GM21360 (cell line): Measurements from ENCODE around the gene KIAA0930.
"Not testable (repeated sequence)": the region's sequence is repeated elsewhere in the genome, so short reads cannot be mapped to it uniquely, and the experiment has no call there.

Experiments
- ATAC-seq: cut with Tn5 transposase; IDR thresholded peaks from one replicate; pipeline ENCODE4 v1.9.1; 2021; ENCODE audit warnings: mild to moderate bottlenecking, moderate library complexity; ENCODE audit not compliant: unreplicated experiment

Gene KIAA0930

DNA sequence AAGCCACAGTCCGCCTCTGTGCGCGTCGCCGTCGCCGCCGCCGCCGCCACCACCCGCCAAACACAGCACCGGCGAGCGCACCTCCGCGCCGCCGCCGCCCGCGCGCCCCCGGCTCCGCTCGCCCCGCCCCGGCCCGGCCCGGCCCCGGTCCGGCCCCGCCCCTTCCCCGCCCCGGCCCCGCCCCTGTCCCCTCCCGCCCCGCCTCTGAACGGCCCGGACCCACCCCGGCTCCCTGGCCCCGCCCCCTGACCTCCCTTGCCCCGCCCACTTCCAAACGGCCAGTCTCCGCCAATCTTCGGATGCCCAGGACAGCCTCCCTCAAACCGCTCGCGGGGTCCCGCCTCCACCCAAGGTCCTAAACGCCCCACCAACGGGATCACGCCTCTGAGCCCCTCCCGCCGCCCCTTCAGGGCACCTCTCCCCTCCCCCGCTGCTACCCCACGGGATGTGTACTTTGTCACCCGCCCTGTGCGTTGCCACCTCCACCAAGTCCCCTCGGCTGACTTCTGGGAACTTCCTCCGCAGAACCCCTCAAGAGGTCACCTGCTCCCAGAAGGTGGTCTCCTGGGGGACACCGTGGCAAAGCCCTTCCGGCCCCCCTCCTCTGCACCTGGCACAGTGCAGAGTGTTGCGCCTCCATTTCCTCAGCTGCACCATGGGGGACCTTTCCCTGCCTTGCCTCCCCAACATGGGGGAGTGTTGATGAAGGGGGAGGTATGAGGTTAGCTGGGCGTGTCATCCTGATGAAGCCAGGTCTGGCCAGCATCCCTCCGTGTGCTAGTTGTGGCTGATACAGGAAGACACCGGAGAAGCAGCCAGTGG, at the start of gene KIAA0930:
Gene KIAA0930 (minus strand): TSS at position 85 of the 822 bp plus-strand sequence. CDS start 191 bp downstream, outside the sequence.
- ATAC-seq = no peak

DNA sequence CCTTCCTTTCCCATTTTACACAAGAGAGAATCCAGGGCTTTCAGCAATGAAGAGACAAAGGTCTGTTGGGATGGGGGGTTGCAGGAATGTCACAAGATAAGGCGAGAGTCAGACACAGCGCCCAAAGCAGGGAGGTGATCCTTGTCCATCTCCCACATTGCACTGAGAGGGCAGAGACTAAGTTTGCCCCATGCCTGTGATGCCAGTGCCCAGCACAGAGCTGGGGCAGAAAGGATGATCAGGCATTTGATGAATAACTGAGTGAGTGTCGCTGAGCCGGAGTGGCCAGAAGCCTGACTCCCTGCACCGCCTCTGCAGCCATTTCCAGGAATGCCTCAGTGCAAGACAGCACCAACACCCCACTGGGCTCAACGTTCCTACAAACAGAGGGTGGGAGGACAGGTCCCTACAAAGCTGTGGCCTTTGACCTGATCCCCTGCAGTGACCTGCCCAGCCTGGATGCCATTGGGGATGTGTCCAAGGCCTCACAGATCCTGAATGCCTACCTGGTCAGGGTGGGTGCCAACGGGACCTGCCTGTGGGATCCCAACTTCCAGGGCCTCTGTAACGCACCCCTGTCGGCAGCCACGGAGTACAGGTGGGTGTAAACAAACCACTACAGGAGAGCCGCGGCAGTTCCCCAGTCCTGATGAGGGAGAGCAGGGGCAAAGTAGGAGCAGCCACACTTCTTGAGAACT, 46.3 kb upstream of the KIAA0930 start:
- no peak for ATAC-seq

DNA sequence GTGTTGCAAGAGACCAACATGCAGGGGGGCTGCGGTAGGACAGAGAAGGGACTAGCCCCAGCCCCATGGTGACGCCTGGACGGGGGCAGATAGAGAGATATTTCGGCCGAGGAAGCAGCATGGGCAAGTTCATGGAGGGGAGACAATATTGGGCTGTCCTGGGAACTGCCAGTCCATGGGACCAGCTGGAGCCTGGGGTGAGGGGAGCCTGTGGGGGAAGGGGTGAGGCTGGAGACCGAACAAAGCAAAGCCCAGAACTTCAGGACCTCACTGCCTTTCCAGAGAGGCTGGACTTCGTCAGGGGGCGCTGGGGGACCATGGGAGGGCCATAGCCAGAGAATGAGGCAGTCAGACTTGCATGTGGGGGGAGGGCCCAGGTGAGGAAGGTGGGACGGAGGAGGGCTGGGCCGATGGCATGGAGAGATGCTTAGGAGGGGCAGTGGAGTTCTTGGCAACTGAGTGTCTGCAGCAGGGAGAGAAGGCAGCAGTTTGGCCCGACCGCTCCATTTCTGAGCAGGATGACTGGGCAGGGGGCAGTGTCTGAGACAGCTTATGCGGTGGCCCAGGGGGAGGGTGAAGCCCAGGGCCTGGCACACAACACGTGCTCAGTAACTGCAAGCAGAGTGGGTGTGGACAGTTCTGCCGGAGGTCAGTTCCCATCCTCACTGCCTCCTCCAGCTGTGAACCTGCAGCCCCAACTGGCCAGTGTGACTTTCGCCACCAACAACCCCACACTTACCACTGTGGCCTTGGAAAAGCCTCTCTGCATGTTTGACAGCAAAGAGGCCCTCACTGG, 44.8 kb upstream of the KIAA0930 start:
- ATAC-seq = no peak

DNA sequence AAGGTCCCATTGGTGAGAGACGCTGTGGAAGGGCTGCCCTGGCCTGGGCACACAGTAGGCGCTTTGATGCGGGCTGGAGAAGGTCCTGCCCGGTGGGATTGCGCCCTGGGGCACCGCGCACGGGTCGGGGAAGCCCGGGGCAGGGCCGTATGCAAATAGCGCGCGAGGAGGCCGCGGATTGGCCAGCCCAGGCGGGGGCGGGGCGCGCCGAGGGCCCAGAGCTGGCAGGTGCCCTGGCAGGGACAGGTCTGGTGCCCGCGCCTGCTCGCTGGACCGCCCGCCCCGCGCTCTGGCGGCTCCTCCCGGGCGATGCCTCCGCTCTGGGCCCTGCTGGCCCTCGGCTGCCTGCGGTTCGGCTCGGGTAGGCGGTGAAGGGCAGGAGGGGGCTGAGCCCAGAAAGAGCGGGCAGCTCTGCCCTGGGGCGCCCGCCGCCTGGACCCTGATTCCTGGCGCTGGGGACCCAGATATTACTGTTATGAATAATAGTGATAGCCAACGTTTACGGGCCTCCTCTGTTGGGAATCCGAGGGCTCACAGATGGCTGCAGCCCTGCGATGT, 44.1 kb upstream of the KIAA0930 start, which contains the start of gene UPK3A:
Gene UPK3A (plus strand): TSS at position 245 of the 558 bp plus-strand sequence. CDS start 65 bp downstream, at position 310.
- no peak for ATAC-seq

DNA sequence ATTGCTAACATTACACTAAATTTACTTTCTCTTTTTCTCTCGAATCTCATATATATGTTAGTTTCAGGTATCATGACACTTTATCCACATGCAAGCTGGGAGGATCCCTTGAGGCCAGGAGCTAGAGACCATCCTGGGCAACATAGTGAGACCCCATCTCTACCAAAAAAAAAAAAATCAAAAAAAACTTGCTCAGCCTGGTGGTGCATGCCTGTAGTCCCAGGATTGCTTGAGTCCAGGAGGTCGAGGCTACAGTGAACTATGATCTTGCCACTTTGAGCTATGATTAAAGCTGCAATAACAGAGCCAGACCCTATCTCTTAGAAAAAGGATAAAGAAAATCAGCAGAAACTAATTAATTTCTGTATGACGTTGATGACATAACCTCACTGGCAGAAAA, 40.3 kb upstream of the KIAA0930 start:
- no peak for ATAC-seq

DNA sequence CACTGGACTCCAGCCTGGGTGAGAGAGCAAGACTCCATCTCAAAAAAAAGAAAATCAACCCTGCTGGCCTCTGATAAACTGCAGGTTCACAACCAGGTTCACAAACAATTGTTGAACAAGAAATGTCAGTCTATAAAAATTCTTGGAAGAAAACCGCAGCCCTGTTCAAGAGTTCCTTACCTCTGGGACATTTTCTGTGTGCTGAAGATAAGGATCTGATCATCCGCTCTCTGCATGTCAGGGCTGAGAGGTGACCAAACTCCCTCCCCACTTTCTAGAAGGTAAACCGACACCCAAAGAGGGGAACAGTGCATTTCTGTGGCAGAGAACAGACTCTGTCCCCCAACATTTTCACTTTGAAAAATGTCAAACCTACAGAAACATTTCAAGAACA, 39.9 kb upstream of the KIAA0930 start:
- no peak for ATAC-seq

DNA sequence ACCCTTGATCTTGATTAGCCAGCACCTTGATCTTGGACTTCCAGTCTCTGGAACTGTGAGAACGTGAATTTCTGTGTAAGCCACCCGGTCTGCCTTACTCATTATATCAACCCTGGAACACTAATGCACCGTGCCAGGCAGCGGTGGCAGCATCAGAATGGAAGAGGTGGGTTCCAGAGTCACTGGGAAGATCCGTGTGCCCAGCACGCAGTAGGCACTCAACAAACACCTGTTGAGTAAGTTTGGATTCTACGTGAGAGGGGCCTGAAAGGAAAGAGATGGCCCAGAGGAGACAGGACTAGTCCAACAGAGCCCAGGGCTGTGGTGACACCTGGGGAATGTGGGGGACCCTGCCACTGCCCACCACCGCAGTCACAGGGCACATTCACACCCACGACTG, 37.4 kb upstream of the KIAA0930 start:
- ATAC-seq = no peak

DNA sequence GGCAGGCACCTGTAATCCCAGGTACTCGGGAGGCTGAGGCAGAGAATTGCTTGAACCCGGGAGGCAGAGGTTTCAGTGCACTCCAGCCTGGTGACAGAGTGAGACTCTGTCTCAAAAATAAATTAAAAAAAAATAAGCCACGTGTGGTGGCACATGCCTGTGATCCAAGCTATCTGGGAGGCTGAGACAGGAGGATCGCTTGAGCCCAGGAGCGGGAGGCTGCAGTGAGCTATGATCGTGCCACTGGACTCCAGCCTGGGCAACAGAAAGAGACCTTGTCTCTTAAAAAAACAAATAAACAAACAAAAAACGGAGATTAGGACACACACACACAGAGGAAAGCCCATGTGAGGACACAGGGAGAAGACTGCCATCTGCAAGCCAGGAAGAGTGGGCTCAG, 37.0 kb upstream of the KIAA0930 start:
- ATAC-seq = not testable (repeated sequence)

DNA sequence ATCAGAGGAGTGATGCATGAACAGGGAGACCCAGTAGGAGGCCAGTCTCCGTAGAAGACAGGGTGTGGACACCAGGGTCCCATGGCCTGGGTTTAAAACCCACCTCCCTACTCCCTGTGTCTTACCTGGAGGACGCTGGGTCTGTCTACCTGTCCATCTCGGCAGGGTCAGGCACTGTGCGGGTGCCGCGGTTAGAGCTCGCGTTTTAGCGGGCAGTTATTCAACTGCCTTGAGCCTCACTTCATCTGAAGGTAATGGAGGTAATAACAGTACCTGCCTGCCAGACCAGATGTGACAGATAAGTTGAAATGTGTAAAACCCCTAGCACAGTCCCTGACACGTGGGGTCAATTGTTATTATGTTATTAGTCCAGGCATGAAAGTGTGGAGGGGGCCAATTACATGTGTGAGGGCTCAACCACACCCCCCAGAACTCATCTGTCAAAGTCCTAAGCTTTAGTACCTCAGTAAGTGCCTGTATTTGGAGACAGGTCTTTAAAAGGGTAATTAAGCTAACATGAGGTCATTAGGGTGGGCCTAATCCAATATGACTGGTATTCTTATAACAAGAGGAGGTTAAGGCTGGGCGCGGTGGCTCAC, 35.9 kb upstream of the KIAA0930 start:
- ATAC-seq = no peak

DNA sequence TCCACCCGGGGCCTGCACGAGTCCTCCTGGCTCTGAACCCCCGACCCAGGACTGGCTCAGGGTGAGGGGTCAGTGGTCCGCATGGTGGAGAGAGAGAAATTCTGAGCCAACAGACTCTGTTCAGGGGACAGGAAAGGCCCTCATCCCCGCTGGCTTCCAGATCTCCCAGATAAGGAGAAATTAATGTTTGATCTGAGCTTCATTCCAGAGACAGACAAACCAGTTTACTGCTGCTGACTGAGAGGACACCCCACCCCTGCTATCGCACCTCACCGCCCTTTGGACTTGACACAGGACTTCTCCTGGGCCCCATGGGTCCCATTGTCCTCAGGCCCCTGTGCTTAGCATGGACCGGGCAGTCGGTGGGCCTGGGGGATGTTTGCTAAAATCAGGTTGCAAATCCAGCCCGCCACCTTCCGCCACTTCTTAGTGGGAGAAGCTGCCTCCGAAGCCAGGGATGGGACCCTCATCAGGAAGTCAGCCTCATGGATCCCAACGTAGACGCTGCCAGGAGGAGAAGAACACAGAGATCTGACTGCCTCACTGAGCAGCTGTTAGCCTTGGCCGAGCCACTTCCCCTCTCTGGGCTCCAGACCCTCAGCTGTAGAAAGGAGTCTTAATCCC, 32.9 kb upstream of the KIAA0930 start:
- no peak for ATAC-seq

DNA sequence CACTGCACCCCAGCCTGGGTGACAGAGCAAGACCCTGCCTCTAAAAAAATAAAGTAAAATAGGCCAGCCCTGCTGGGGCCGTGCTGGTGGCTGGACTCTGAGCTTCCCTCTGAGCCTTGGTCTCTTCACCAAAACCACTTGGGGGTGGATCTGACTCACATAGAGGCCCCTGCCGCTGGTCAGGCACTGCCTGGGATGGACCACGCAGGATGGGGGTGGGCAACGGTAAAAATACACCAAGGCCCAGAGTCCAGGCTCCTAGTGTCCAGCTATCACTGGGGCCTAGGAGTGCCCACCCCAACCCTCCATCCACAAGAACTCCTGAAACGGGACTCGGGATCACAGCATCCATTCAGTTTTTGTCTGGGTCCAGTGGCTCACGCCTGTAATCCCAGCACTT, 31.8 kb upstream of the KIAA0930 start:
- no peak for ATAC-seq

DNA sequence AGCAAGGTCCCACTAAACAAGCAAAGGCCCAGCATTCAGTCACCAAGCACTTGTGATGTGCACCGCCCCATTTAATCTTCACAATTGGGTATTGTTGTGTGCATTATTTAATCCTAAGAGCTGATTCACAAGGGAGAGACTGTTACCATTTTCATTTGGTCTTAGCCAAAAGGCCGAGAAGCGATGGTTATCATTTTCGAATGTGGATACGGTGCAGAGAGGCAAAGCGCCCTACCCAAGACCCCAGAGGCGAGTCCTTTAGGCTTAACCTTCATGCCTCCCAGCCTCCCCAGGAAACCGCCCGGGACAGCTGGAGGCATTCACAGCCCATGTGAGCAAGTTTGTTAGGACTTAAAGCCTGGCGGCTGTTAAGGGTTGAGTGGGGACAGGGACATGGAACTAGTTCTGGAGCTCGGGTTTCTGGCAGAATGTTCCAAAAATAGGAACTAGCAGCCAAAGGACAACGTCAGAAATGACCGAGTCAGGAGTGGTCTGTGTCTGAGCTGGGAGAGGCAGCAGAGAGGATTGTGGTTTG, 31.0 kb upstream of the KIAA0930 start:
- no peak for ATAC-seq

DNA sequence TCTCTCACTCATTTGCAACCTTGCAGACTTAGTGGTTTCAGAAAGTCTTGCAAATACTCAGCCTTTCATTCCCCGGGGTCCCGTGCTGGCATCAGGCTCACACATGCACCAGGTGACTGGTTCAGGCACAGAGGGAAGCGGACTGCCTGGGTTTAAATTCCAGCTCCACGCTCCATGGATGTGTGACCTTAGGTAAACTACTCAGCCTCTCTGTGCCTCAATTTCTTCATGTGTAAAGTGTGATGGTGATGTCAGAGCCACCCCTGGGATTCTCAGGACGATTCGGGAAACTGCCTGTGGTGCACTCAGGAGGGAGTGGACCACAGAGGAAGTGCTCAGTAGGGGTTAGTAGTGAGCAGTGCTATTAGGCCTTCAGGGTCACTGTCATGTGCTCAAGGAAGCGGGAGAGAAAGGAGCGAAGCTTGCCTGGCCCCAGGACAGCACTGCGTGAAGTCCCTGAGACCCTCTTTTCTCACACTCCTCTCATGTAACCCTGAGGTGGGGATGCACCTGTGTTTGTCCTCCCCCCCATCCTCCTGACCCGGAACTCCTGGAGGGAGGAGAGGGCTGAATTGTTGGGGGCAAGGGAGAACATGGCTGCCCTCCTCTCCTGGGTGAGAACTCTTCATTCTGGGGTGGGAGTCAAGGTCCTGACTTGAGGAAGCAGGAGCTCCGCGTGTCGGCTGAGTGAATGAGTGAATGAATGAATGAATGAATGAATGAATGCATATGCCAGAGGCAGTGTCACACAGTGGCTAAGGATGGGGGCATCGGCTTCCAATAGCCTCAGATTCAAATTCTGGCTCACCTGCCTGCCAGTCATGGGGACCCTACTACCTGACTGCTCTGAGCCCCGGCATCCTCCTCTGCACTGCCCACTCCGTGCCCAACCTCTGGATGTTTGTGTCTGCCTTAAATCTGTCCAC, 29.7 kb upstream of the KIAA0930 start:
- ATAC-seq = no peak

DNA sequence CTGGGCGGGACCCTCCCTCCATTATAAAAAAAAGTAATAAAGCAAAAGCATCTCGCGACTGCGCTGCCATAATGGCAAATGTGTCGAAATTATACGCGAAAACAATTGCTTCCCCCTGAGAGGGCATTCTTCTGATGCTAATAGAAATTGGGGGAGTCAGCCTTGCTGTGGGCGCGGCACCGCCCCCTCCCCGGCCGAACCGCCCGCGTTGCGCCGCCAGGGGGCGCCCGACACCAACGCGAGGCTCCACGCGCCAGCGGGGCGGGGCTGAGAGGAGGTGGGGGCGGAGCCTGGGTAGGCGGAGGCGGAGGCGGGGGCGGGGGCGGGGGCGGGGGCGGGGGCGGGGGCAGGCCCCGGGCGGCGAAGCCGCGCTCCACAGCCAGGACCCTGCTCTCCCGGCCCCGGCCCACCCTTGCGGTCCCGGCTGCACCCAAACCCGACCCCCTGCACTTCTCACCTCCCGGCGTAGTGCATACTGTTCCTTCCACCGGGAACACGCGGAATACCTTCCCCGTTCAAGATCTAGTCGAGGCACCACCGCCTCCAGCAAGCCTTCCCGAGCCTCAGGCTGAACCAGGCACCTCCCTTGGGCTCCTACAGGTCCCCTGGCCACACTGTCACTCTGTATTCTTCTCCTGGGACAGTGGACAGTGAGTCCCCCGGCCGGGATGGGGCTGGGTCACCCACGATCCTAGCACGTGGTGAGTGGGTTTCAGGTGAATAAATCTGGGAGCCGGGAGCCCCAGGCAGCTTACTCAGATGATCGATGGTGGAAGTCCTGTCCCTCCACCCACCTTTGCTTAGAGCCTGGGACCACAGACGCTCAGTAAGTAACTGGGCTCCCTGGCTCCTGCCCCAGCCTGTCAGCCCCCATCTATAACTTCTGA, 28.5 kb upstream of the KIAA0930 start:
- ATAC-seq = no peak

DNA sequence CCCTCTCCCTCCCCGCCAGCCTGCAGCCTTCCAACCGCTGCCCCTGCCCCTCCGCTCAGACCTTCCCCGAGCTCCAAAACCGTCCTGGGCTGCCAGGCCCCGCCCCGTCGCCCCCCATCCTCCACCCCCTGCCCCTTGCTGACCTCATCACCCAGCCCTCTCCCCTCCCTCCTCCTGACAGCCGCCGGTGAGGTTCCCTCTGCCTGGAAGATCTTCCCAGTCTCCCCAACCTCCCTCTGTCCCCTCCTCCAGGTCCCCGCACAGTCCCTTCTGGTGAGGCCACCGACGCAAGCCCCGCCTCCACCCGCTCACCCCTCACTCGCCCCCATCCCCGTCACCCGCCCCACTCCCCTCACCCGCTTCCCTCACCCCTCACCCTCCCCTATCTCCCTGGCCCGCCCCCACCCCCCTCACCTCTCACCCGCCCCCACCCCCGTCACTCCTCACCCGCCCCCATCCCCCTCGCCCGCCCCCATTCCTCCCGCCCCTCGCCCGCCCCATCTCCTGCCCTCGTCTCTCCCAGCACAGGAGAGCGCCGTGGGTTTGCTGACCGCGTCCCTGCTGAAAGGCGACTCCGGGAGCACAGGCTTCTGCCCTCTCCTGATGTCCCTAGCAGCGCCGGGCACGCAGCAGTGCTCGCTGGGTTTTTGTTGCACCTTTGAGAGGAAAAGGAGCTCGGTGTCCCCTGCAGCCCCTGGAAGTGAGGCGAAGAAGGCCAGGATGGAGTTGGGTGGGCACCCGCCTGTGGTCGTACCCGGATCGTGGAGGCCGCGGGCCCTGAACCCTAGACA, 27.7 kb upstream of the KIAA0930 start:
- ATAC-seq = no peak

DNA sequence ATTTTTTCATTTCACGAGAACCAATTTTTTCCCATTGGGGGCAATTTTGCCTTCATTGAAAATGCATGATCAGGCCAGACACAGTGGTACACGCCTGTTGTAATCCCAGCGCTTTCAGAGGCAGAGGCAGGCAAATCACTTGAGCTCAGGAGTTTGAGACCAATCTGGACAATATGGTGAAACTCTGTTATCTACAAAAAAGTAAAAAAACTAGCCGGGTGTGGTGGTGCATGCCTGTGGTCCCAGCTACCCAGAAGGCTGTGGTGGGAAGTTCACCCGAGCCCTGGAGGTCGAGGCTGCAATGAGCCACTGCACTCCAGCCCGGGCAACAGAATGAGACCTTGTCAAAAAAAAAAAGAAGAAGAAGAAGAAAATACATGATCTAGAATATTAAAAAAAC, 24.8 kb upstream of the KIAA0930 start:
- no peak for ATAC-seq
